Glutamatergic neuron (in vitro differentiated cells): ENCODE measurements around the gene CD207. TPM values are rescaled to one million over a fixed set of nuclear protein-coding genes. Genes with fewer than 3 reads are reported as not detected.

ENCODE experiments used
- DNase-seq: peaks from one replicate; pipeline ENCODE4 v3.0.0; 2022
- H3K27ac Mint-ChIP-seq: one replicate; pipeline ENCODE4 v1.8.0; 2020; ENCODE audit warnings: mild to moderate bottlenecking, mixed read lengths, inconsistent platforms; ENCODE audit not compliant: unreplicated experiment
- H3K27me3 Mint-ChIP-seq: one replicate; pipeline ENCODE4 v1.8.0; 2020; ENCODE audit warnings: mild to moderate bottlenecking, moderate library complexity, mixed read lengths, inconsistent platforms; ENCODE audit not compliant: unreplicated experiment
- H3K36me3 Mint-ChIP-seq: one replicate; pipeline ENCODE4 v1.8.0; 2020; ENCODE audit warnings: mild to moderate bottlenecking, mixed read lengths, inconsistent platforms; ENCODE audit not compliant: unreplicated experiment
- H3K4me1 Mint-ChIP-seq: one replicate; pipeline ENCODE4 v1.8.0; 2020; ENCODE audit warnings: mild to moderate bottlenecking, low read depth, mixed read lengths, inconsistent platforms; ENCODE audit not compliant: unreplicated experiment
- H3K4me3 Mint-ChIP-seq: one replicate; pipeline ENCODE4 v1.8.0; 2020; ENCODE audit warnings: mild to moderate bottlenecking, mixed read lengths, inconsistent platforms; ENCODE audit not compliant: unreplicated experiment
- H3K9me3 Mint-ChIP-seq: one replicate; pipeline ENCODE4 v1.8.0; 2020; ENCODE audit warnings: mild to moderate bottlenecking, moderate library complexity, mixed read lengths, inconsistent platforms; ENCODE audit not compliant: unreplicated experiment
- total RNA-seq: library from RNA; stranded (reverse); fragmentation: NEBNext Ultra II Directional; extraction: Animal tissue kit (Norgen Biotek cat#: 25700); gene quantifications from one replicate; pipeline ENCODE4 v1.2.1, GENCODE V29; 2021; ENCODE audit not compliant: unreplicated experiment
- TF ChIP-seq, protein P1 (sequence below): fragments of 200-600 bp; sonication (generic); IDR thresholded peaks from one replicate; pipeline ENCODE4 v1.5.0; 2021; ENCODE audit not compliant: partially characterized antibody, unreplicated experiment

CD207 gene
- total RNA-seq, 1 donor from 2014 or later, result 0.51 TPM

- H3K9me3 Mint-ChIP-seq, result peaks cover 3% of the 10 kb centered on the region
- no peak for DNase-seq
- H3K4me1 Mint-ChIP-seq, result no peaks in the 10 kb centered on the region
- peaks cover 15% of the 10 kb centered on the region for H3K36me3 Mint-ChIP-seq
- peaks cover 7% of the 10 kb centered on the region for H3K27me3 Mint-ChIP-seq
- no peak overlapping the region for H3K4me3 Mint-ChIP-seq
- no peak overlapping the region for H3K27ac Mint-ChIP-seq
- TF ChIP-seq, protein P1, sequence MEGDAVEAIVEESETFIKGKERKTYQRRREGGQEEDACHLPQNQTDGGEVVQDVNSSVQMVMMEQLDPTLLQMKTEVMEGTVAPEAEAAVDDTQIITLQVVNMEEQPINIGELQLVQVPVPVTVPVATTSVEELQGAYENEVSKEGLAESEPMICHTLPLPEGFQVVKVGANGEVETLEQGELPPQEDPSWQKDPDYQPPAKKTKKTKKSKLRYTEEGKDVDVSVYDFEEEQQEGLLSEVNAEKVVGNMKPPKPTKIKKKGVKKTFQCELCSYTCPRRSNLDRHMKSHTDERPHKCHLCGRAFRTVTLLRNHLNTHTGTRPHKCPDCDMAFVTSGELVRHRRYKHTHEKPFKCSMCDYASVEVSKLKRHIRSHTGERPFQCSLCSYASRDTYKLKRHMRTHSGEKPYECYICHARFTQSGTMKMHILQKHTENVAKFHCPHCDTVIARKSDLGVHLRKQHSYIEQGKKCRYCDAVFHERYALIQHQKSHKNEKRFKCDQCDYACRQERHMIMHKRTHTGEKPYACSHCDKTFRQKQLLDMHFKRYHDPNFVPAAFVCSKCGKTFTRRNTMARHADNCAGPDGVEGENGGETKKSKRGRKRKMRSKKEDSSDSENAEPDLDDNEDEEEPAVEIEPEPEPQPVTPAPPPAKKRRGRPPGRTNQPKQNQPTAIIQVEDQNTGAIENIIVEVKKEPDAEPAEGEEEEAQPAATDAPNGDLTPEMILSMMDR, result no peak
These were observed 1.5 kb downstream of the CD207 start for GRCh38 chr2:70834106-70834505.

GRCh38 chr2:70833246-70833645 lies 2.4 kb downstream of the CD207 start:
- Mint-ChIP-seq H3K27me3 (peaks cover 10% of the 10 kb centered on the region), H3K27ac (no peak overlapping the region), H3K4me1 (no peaks in the 10 kb centered on the region), H3K9me3 (peaks cover 3% of the 10 kb centered on the region), H3K36me3 (peaks cover 15% of the 10 kb centered on the region), H3K4me3 (no peak overlapping the region)
- DNase-seq, result no peak
- TF ChIP-seq, protein P1, result no peak

- Mint-ChIP-seq H3K4me3 (no peak overlapping the region), H3K27ac (no peak overlapping the region), H3K27me3 (peaks cover 9% of the 10 kb centered on the region), H3K4me1 (no peaks in the 10 kb centered on the region), H3K36me3 (peaks cover 15% of the 10 kb centered on the region), H3K9me3 (peaks cover 3% of the 10 kb centered on the region)
- DNase-seq, result no peak
- TF ChIP-seq, protein P1, result no peak
These were observed 3.2 kb downstream of the CD207 start for GRCh38 chr2:70832386-70832785.

- Mint-ChIP-seq H3K27me3 (peaks cover 9% of the 10 kb centered on the region), H3K36me3 (peaks cover 15% of the 10 kb centered on the region), H3K4me1 (peaks cover 3% of the 10 kb centered on the region), H3K4me3 (no peak overlapping the region), H3K27ac (no peak overlapping the region), H3K9me3 (peaks cover under 1% of the 10 kb centered on the region)
- TF ChIP-seq, protein P1, result no peak
- DNase-seq, result no peak
These were observed 3.8 kb downstream of the CD207 start for GRCh38 chr2:70831861-70832260.

GRCh38 chr2:70830366-70830765 lies 5.2 kb downstream of the CD207 start:
- no peak for DNase-seq
- H3K36me3 Mint-ChIP-seq, result peaks cover 13% of the 10 kb centered on the region
- H3K27me3 Mint-ChIP-seq, result peaks cover 6% of the 10 kb centered on the region
- H3K9me3 Mint-ChIP-seq, result no peaks in the 10 kb centered on the region
- no peak overlapping the region for H3K27ac Mint-ChIP-seq
- peaks cover 4% of the 10 kb centered on the region for H3K4me1 Mint-ChIP-seq
- TF ChIP-seq, protein P1, result no peak
- no peak overlapping the region for H3K4me3 Mint-ChIP-seq
